Astrocyte (in vitro differentiated cells and primary cell): Measurements from ENCODE around the gene GOLGA6A.

Experiments used
- EZH2 ChIP-seq: IDR thresholded peaks from 2 replicates; pipeline ENCODE4 v1.6.1; 2012; ENCODE audit warnings: mild to moderate bottlenecking, low read length, inconsistent platforms; ENCODE audit not compliant: insufficient read depth
- TF ChIP-seq, protein P1 (sequence below): IDR thresholded peaks from 2 replicates; pipeline ENCODE4 v1.5.1; 2011; ENCODE audit warnings: low read depth, mild to moderate bottlenecking, inconsistent platforms, low read length, moderate library complexity; ENCODE audit not compliant: insufficient read depth

DNA sequence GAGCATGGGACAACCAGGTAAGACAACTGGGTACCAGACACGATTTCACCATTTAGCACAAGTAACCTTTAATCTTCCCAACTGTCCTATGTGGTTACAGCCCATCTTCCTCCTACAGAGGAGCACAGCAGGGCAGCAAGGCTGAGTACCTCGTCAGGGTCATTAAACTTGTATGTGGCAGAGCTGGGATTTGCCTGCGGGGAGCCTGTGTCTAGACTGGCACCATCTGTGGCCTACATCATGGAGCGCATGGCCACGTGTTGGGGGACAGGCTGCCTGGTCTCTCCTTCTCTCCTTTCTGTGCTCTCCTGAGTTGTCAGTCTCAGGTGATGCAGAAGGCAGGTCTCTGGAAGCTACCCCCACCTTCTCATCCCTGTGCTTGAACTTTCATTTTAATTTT, 32.2 kb downstream of the GOLGA6A start:
- TF ChIP-seq, protein P1, sequence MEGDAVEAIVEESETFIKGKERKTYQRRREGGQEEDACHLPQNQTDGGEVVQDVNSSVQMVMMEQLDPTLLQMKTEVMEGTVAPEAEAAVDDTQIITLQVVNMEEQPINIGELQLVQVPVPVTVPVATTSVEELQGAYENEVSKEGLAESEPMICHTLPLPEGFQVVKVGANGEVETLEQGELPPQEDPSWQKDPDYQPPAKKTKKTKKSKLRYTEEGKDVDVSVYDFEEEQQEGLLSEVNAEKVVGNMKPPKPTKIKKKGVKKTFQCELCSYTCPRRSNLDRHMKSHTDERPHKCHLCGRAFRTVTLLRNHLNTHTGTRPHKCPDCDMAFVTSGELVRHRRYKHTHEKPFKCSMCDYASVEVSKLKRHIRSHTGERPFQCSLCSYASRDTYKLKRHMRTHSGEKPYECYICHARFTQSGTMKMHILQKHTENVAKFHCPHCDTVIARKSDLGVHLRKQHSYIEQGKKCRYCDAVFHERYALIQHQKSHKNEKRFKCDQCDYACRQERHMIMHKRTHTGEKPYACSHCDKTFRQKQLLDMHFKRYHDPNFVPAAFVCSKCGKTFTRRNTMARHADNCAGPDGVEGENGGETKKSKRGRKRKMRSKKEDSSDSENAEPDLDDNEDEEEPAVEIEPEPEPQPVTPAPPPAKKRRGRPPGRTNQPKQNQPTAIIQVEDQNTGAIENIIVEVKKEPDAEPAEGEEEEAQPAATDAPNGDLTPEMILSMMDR, result no peak
- TF ChIP-seq EZH2, result no peak
